ENCODE data around the gene SNTA1. TPM values are rescaled to one million over a fixed set of nuclear protein-coding genes. Genes with fewer than 3 reads are reported as not detected.
A peak's percentile ranks its signal among the peaks of the same experiment; 100 is the strongest.

The SNTA1 gene
- total RNA-seq, 1 experiment from 2014 or later = 15.4 TPM

DNA sequence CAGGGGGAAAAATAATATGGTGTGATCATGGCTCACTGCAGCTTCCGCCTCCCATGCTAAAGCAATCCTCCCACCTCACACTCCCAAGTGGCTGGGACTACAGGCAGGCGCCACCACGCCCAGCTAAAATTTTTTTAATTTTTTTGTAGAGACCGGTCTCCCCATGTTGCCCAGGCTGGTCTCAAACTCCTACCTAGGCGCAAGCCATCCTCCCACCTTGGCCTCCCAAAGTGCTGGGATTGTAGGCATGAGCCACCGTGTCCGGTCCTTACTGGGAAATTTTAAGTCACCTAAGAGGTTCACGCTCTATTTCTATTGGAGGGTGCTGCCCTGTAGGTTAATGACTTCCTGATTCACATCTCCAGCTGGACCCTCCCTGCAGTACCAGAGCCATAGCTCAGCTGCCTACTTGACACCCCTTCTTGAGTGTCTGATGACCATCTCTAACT lies 41.6 kb downstream of the SNTA1 start:
- ChIA-PET CTCF (interaction anchor here (0.6 to 3.1 kb wide), 11 partner anchors 10 to 667 kb away, joined by 3 to 17 read pairs (median 3); partner anchors contain the start of genes ACTL10 and SNTA1), POLR2A (interaction anchor here (0.6 to 1.2 kb wide), 6 partner anchors 12 to 591 kb away, joined by 3 to 15 read pairs (median 3); partner anchors contain the start of genes CBFA2T2 and SNTA1)
- Mint-ChIP-seq H3K9me3 (ENCODE audit: unreplicated experiment) (no peaks in the 10 kb centered on the region), H3K27me3 (ENCODE audit: insufficient read depth, unreplicated experiment) (no peaks in the 10 kb centered on the region), H3K4me3 (ENCODE audit: unreplicated experiment) (peak overlapping the region; percentile 91), H3K27ac (ENCODE audit: unreplicated experiment) (peak overlapping the region; percentile 76), H3K4me1 (ENCODE audit: low read depth, unreplicated experiment) (peaks cover 8% of the 10 kb centered on the region), H3K36me3 (ENCODE audit: insufficient read depth, unreplicated experiment) (peaks cover 5% of the 10 kb centered on the region)
- TF ChIP-seq, protein P1, sequence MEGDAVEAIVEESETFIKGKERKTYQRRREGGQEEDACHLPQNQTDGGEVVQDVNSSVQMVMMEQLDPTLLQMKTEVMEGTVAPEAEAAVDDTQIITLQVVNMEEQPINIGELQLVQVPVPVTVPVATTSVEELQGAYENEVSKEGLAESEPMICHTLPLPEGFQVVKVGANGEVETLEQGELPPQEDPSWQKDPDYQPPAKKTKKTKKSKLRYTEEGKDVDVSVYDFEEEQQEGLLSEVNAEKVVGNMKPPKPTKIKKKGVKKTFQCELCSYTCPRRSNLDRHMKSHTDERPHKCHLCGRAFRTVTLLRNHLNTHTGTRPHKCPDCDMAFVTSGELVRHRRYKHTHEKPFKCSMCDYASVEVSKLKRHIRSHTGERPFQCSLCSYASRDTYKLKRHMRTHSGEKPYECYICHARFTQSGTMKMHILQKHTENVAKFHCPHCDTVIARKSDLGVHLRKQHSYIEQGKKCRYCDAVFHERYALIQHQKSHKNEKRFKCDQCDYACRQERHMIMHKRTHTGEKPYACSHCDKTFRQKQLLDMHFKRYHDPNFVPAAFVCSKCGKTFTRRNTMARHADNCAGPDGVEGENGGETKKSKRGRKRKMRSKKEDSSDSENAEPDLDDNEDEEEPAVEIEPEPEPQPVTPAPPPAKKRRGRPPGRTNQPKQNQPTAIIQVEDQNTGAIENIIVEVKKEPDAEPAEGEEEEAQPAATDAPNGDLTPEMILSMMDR (IDR thresholded peaks at IDR 0.05; ENCODE audit: insufficient read depth in 1 of 2, low read depth in 1 of 2, low read length in 1 of 2, severe bottlenecking in 1 of 2, unreplicated experiment in 1 of 2) = no peak
- Histone ChIP-seq H3K4me3 (ENCODE audit: low read depth, low read length) (peak overlapping the region; percentile 88), H3K4me1 (peaks cover 18% of the 10 kb centered on the region), H3K36me3 (ENCODE audit: control insufficient read depth, insufficient read depth, low read length) (0 out of 2 replicates have a peak, but pooled peaks cover 1% of the 10 kb centered on the region), H3K27me3 (replicated peaks; ENCODE audit: control insufficient read depth, insufficient read depth, low read length) (no peaks in the 10 kb centered on the region), H3K9me3 (no peaks in the 10 kb centered on the region)
- no peak for DNase-seq
- BruUV-seq (replicated peaks) = TSS peak; percentile 75
- intact Hi-C loops (cut with micrococcal nuclease; ENCODE audit: unreplicated experiment) = loop anchor here (1.0 to 5.0 kb wide), 2 partner anchors 42 to 265 kb away; partner anchors contain the start of gene ACTL10

DNA sequence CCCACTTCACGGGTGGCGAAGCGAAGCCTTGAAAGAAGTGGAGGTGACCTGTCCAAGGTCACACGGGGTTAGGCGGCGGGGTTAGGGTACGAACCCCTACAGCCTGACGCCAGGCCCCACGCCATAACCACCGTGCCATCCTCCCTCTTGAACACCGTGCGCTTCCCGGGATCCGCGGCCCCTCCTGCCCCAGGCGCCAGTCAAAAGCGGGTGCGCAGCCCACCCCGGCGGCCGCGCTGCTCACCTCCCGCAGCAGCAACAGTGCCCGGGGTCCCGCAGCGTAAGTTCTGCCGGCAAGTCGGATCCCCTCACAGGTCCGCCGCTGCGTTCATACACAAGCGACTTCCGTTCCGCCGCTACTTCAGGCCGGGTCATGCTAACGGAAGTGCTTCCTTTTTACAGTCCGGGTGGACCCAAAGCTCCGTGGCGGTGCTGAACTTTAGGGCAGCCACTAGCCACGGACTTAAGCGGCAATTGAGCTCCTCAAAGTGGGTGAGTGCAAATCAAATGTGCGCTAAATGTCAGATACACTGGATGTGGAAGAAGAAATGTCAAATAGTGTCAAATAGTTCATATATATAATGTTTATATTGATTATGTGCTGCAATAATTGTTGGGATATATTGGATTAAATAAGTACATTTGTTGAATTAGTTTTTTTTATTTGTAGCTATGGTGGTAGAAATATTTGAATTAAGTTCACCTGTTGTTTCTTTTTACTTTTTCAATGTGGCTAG lies 42.2 kb downstream of the SNTA1 start, which contains the start of gene CDK5RAP1:
Gene CDK5RAP1, minus strand, starts transcription at position 336 of the 737 bp plus-strand sequence. CDS start 4,455 bp downstream, outside the sequence.
- intact Hi-C loops (cut with micrococcal nuclease; ENCODE audit: unreplicated experiment) = loop anchor here (1.0 to 5.0 kb wide), 2 partner anchors 43 to 266 kb away; partner anchors contain the start of gene ACTL10
- BruUV-seq (replicated peaks) = no TSS peak
- CTCF ChIA-PET = interaction anchor here (0.6 to 3.1 kb wide), 12 partner anchors 10 to 668 kb away, joined by 3 to 17 read pairs (median 4); partner anchors contain the start of genes ACTL10 and SNTA1
- Mint-ChIP-seq H3K9me3 (ENCODE audit: unreplicated experiment) (no peaks in the 10 kb centered on the region), H3K4me3 (ENCODE audit: unreplicated experiment) (peak within 1 kb of the TSS; percentile 91), H3K27me3 (ENCODE audit: insufficient read depth, unreplicated experiment) (no peaks in the 10 kb centered on the region), H3K4me1 (ENCODE audit: low read depth, unreplicated experiment) (peaks cover 8% of the 10 kb centered on the region), H3K27ac (ENCODE audit: unreplicated experiment) (peak within 1 kb of the TSS; percentile 76), H3K36me3 (ENCODE audit: insufficient read depth, unreplicated experiment) (peaks cover 11% of the 10 kb centered on the region)
- peaks cover 18% of the 10 kb centered on the region for H3K4me1 ChIP-seq
- H3K4me3 ChIP-seq (ENCODE audit: low read depth, low read length) = peak within 1 kb of the TSS; percentile 88
- H3K36me3 ChIP-seq (ENCODE audit: control insufficient read depth, insufficient read depth, low read length) = 0 out of 2 replicates have a peak, but pooled peaks cover 1% of the 10 kb centered on the region
- peak; percentile 95 to 96 for DNase-seq
- no peaks in the 10 kb centered on the region for H3K27me3 ChIP-seq (replicated peaks; ENCODE audit: control insufficient read depth, insufficient read depth, low read length)
- TF ChIP-seq, protein P1 (IDR thresholded peaks at IDR 0.05; ENCODE audit: insufficient read depth in 1 of 2, low read depth in 1 of 2, low read length in 1 of 2, severe bottlenecking in 1 of 2, unreplicated experiment in 1 of 2) = no peak
- H3K9me3 ChIP-seq = no peaks in the 10 kb centered on the region
- POLR2A ChIA-PET = interaction anchor here (0.6 to 1.2 kb wide), 6 partner anchors 13 to 592 kb away, joined by 3 to 15 read pairs (median 3); partner anchors contain the start of genes CBFA2T2 and SNTA1

DNA sequence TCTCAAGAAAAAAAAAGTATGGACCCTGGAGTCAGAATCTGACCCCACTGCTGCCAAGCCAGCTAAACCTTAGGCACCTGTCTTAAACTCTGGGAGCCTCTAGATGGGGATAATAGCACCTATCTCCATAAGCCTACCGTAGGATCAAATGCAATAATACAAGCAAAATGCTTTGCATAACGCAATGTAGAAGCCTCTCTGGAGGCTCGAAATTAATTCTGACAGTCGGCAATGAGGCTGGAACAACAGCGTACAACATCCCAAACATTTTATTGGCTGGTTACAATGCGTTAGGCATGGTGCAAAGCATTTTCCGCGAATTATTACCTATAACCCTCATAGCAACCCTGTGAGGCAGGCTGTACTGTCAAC lies 42.8 kb downstream of the SNTA1 start:
- no peaks in the 10 kb centered on the region for H3K9me3 Mint-ChIP-seq (ENCODE audit: unreplicated experiment)

More for the DNA sequence above, 42.8 kb downstream of the SNTA1 start:
- Mint-ChIP-seq H3K4me1 (ENCODE audit: low read depth, unreplicated experiment) (peaks cover 8% of the 10 kb centered on the region), H3K4me3 (ENCODE audit: unreplicated experiment) (peak overlapping the region; percentile 91), H3K27ac (ENCODE audit: unreplicated experiment) (peak overlapping the region; percentile 76), H3K36me3 (ENCODE audit: insufficient read depth, unreplicated experiment) (peaks cover 17% of the 10 kb centered on the region), H3K27me3 (ENCODE audit: insufficient read depth, unreplicated experiment) (no peaks in the 10 kb centered on the region)
- TF ChIP-seq, protein P1 (IDR thresholded peaks at IDR 0.05; ENCODE audit: insufficient read depth in 1 of 2, low read depth in 1 of 2, low read length in 1 of 2, severe bottlenecking in 1 of 2, unreplicated experiment in 1 of 2) = peak; percentile 27
- Histone ChIP-seq H3K4me3 (ENCODE audit: low read depth, low read length) (peak overlapping the region; percentile 88), H3K36me3 (ENCODE audit: control insufficient read depth, insufficient read depth, low read length) (0 out of 2 replicates have a peak, but pooled peaks cover 1% of the 10 kb centered on the region), H3K4me1 (peaks cover 18% of the 10 kb centered on the region), H3K9me3 (no peaks in the 10 kb centered on the region), H3K27me3 (replicated peaks; ENCODE audit: control insufficient read depth, insufficient read depth, low read length) (no peaks in the 10 kb centered on the region)
- peak in 1 of 2 experiments; percentile 57 for DNase-seq
- intact Hi-C loops (cut with micrococcal nuclease; ENCODE audit: unreplicated experiment) = loop anchor here (1.0 to 5.0 kb wide), 3 partner anchors 44 to 267 kb away; partner anchors contain the start of gene ACTL10
- ChIA-PET CTCF (interaction anchor here (0.5 to 3.1 kb wide), 7 partner anchors 11 to 266 kb away, joined by 3 to 17 read pairs (median 6); partner anchors contain the start of genes ACTL10 and SNTA1), POLR2A (interaction anchor here (1.0 to 1.2 kb wide), 4 partner anchors 14 to 266 kb away, joined by 3 to 15 read pairs (median 3); partner anchors contain the start of genes CBFA2T2 and SNTA1)
- TSS peak; percentile 41 for BruUV-seq (replicated peaks)
